K562 (cell line): ENCODE results near the gene CD79A. TPM values are rescaled to one million over a fixed set of nuclear protein-coding genes. Genes with fewer than 3 reads are reported as not detected.

Experiments used
- CBX8 ChIP-seq: fragments of 200-600 bp; sonication (generic); IDR thresholded peaks from 2 replicates; pipeline ENCODE4 v1.6.1; 2012; ENCODE audit warnings: borderline replicate concordance, mixed run types, low read depth, mild to moderate bottlenecking, moderate library complexity, mixed read lengths, low read length, control low read depth, inconsistent platforms; ENCODE audit not compliant: poor library complexity, severe bottlenecking; ENCODE audit errors: extremely low read depth
- FOXJ2 ChIP-seq: fragments of 200-800 bp; sonication (Bioruptor generic); IDR thresholded peaks from 2 replicates; pipeline ENCODE4 v1.6.1; 2016; ENCODE audit warnings: missing genetic modification characterization, missing compliant biosample characterization
- GATAD2A ChIP-seq: fragments of 450-650 bp; IDR thresholded peaks from 2 replicates; pipeline ENCODE4 v1.6.1; 2017
- GATAD2B ChIP-seq: fragments of 450-650 bp; IDR thresholded peaks from 2 replicates; pipeline ENCODE4 v1.6.1; 2017; ENCODE audit warnings: mild to moderate bottlenecking, borderline replicate concordance
- HNRNPH1 ChIP-seq: fragments of 200-400 bp; formaldehyde crosslinking; optimal IDR thresholded peaks from 2 replicates; pipeline ENCODE3; 2017; ENCODE audit warnings: low read depth, mild to moderate bottlenecking, low read length, moderate library complexity
- MCM7 ChIP-seq, 2 experiments: fragments of 450-650 bp; IDR thresholded peaks; 2 replicates each; pipeline ENCODE4 v1.6.1; 2016 to 2018
- MECOM ChIP-seq: fragments of 250-450 bp; sonication (Bioruptor Pico); IDR thresholded peaks from 2 replicates; pipeline ENCODE4 v1.8.0; 2022; ENCODE audit warnings: inconsistent platforms
- NFE2L1 ChIP-seq: fragments of 450-650 bp; IDR thresholded peaks from 2 replicates; pipeline ENCODE4 v1.6.1; 2016; ENCODE audit warnings: missing genetic modification characterization, low read depth, mild to moderate bottlenecking, missing compliant biosample characterization, moderate library complexity, borderline replicate concordance
- PURB ChIP-seq: sonication (generic); formaldehyde crosslinking; IDR thresholded peaks from 2 replicates; pipeline ENCODE4 v1.9.0; 2021; ENCODE audit warnings: low read depth, mild to moderate bottlenecking, missing genetic modification reagents
- RB1 ChIP-seq: fragments of 450-650 bp; IDR thresholded peaks from 2 replicates; pipeline ENCODE4 v1.6.1; 2017; ENCODE audit warnings: low read depth, mild to moderate bottlenecking
- RBFOX2 ChIP-seq: fragments of 200-400 bp; formaldehyde crosslinking; IDR thresholded peaks from 2 replicates; pipeline ENCODE4 v1.6.1; 2017; ENCODE audit warnings: low read depth, mild to moderate bottlenecking, low read length, moderate library complexity
- RFX7 ChIP-seq: fragments of 250-450 bp; sonication (Bioruptor Pico); IDR thresholded peaks from 2 replicates; pipeline ENCODE4 v1.5.1; 2021; ENCODE audit warnings: mild to moderate bottlenecking
- TAF9B ChIP-seq: fragments of 450-650 bp; IDR thresholded peaks from 2 replicates; pipeline ENCODE4 v1.6.1; 2018; ENCODE audit warnings: mild to moderate bottlenecking; ENCODE audit not compliant: partially characterized antibody
- TBL1XR1 ChIP-seq, 2 experiments: IDR thresholded peaks; 2 replicates each; pipeline ENCODE4 v1.6.1; 2012; ENCODE audit warnings: improper control_type of control experiment in 2 of 2, low read length in 2 of 2, mild to moderate bottlenecking in 1 of 2
- TBP ChIP-seq: optimal IDR thresholded peaks from 2 replicates; pipeline ENCODE3; 2011; ENCODE audit warnings: low read depth, low read length, improper control_type of control experiment
- TEAD2 ChIP-seq: fragments of 450-650 bp; IDR thresholded peaks from 2 replicates; pipeline ENCODE4 v1.6.1; 2016; ENCODE audit warnings: missing genetic modification characterization, control low read depth, missing compliant biosample characterization
- ZBTB7A ChIP-seq: IDR thresholded peaks from 2 replicates; pipeline ENCODE4 v1.6.1; 2011; ENCODE audit warnings: low read depth, mild to moderate bottlenecking, low read length, moderate library complexity, borderline replicate concordance; ENCODE audit not compliant: control insufficient read depth
- ZNF347 ChIP-seq: fragments of 450-650 bp; formaldehyde crosslinking; IDR thresholded peaks from 2 replicates; pipeline ENCODE4 v1.4.0; 2020; ENCODE audit warnings: low read depth, mild to moderate bottlenecking, moderate library complexity
- ZNF699 ChIP-seq: fragments of 250-450 bp; sonication (Bioruptor Pico); IDR thresholded peaks from 2 replicates; pipeline ENCODE4 v1.8.0; 2021; ENCODE audit warnings: mild to moderate bottlenecking, moderate library complexity; ENCODE audit not compliant: insufficient replicate concordance
- polyA plus RNA-seq, 8 experiments: library from polyadenylated mRNA; depleted of rRNA in 4 of 8; stranded (reverse) in 5 of 8; unstranded in 3 of 8; fragments of >200 nt; fragmentation: Nextera tagmentation in 2 of 8; fragmentation: Illumina TruSeq in 1 of 8; extraction: Ambion mirVana in 2 of 8; extraction: Trizol in 1 of 8; gene quantifications; 2 replicates each; pipeline versions ENCODE4 v1.2.1 to v1.2.3, GENCODE V29; 2011 to 2014; ENCODE audit warnings: inconsistent platforms in 1 of 8, missing spikeins in 1 of 8
- total RNA-seq, 7 experiments: library from RNA; depleted of rRNA in 6 of 7; stranded (reverse); fragments of >200 nt in 6 of 7; fragmentation: Illumina TruSeq in 2 of 7; extraction: Trizol in 2 of 7; gene quantifications; 2 replicates each; pipeline versions ENCODE4 v1.2.1 to v1.2.3, GENCODE V29; 2011 to 2021; ENCODE audit warnings: low replicate concordance in 1 of 7
- TF ChIP-seq, protein P1 (sequence below): sonication (generic); formaldehyde crosslinking; IDR thresholded peaks from 2 replicates; pipeline ENCODE4 v1.8.0; 2023; ENCODE audit warnings: missing genetic modification reagents, mild to moderate bottlenecking, borderline replicate concordance
- TF ChIP-seq, protein P2 (sequence below): fragments of 250-450 bp; sonication (Bioruptor Pico); IDR thresholded peaks from 2 replicates; pipeline ENCODE4 v1.5.0; 2021; ENCODE audit warnings: mild to moderate bottlenecking, moderate library complexity

The CD79A gene
- total and polyA plus RNA-seq, 9 of the 15 experiments (the other 6 are each of a cell fraction or from before 2014, with no cell fraction given), result 0.04 to 0.72 (median 0.17) TPM; not detected in 3

DNA sequence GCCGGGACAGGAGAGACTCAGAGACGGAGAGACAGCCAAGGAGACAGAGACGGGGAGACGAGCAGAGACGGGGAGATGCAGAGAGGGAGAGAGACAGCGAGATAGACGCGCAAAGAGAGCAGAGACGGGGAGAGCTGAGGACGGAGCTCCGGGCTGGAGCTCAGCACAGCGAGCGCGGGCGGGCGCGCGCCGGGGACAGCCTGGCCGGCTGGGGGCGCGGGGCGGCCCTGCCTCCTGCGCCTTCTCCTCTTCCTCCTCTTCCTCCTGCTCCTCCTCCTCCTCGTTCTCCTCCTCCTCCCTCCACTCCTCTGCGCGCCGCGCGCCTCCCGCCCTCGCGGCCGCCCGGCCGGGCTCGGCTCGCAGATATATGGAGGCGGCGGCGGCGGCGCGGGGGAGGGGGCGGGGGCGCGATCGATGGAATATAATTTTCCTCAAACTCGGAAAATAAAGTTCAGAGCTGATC, 51.2 kb downstream of the CD79A start, which contains the start of gene ERFL (continued):
- no peak for TF ChIP-seq HNRNPH1
- TF ChIP-seq MCM7 (IDR thresholded peaks at IDR 0.05), result no peak
- TF ChIP-seq, protein P1, sequence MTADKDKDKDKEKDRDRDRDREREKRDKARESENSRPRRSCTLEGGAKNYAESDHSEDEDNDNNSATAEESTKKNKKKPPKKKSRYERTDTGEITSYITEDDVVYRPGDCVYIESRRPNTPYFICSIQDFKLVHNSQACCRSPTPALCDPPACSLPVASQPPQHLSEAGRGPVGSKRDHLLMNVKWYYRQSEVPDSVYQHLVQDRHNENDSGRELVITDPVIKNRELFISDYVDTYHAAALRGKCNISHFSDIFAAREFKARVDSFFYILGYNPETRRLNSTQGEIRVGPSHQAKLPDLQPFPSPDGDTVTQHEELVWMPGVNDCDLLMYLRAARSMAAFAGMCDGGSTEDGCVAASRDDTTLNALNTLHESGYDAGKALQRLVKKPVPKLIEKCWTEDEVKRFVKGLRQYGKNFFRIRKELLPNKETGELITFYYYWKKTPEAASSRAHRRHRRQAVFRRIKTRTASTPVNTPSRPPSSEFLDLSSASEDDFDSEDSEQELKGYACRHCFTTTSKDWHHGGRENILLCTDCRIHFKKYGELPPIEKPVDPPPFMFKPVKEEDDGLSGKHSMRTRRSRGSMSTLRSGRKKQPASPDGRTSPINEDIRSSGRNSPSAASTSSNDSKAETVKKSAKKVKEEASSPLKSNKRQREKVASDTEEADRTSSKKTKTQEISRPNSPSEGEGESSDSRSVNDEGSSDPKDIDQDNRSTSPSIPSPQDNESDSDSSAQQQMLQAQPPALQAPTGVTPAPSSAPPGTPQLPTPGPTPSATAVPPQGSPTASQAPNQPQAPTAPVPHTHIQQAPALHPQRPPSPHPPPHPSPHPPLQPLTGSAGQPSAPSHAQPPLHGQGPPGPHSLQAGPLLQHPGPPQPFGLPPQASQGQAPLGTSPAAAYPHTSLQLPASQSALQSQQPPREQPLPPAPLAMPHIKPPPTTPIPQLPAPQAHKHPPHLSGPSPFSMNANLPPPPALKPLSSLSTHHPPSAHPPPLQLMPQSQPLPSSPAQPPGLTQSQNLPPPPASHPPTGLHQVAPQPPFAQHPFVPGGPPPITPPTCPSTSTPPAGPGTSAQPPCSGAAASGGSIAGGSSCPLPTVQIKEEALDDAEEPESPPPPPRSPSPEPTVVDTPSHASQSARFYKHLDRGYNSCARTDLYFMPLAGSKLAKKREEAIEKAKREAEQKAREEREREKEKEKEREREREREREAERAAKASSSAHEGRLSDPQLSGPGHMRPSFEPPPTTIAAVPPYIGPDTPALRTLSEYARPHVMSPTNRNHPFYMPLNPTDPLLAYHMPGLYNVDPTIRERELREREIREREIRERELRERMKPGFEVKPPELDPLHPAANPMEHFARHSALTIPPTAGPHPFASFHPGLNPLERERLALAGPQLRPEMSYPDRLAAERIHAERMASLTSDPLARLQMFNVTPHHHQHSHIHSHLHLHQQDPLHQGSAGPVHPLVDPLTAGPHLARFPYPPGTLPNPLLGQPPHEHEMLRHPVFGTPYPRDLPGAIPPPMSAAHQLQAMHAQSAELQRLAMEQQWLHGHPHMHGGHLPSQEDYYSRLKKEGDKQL, result no peak
- TF ChIP-seq CBX8, result no peak
- TF ChIP-seq ZNF347 (CRISPR knock-in tag), result no peak
- 0 out of 2 replicates have a peak, but pooled peaks have one; percentile 61 for TF ChIP-seq GATAD2A
- no peak for TF ChIP-seq TAF9B
- TF ChIP-seq GATAD2B, result peak; percentile 85; the same call in 1 of the 2 replicates
- TF ChIP-seq TEAD2, result no peak
- no peak for TF ChIP-seq MECOM (CRISPR knock-in tag)
- peak; percentile 82; the same call in 1 of the 2 replicates for TF ChIP-seq RB1
- TF ChIP-seq RFX7, result no peak
- no peak for TF ChIP-seq NFE2L1 (tag)
- TF ChIP-seq ZBTB7A, result peak; percentile 60; the same call in 1 of the 2 replicates
- TF ChIP-seq ZNF699 (CRISPR knock-in tag), result no peak
- no peak for TF ChIP-seq TBL1XR1 (IDR thresholded peaks at IDR 0.05; ENCODE audit: low read length in 2 of 2)
- TF ChIP-seq FOXJ2 (tag), result no peak
- TF ChIP-seq TBP, result peak; percentile 22
- no peak for TF ChIP-seq PURB (CRISPR knock-in tag)
- TF ChIP-seq, protein P2, sequence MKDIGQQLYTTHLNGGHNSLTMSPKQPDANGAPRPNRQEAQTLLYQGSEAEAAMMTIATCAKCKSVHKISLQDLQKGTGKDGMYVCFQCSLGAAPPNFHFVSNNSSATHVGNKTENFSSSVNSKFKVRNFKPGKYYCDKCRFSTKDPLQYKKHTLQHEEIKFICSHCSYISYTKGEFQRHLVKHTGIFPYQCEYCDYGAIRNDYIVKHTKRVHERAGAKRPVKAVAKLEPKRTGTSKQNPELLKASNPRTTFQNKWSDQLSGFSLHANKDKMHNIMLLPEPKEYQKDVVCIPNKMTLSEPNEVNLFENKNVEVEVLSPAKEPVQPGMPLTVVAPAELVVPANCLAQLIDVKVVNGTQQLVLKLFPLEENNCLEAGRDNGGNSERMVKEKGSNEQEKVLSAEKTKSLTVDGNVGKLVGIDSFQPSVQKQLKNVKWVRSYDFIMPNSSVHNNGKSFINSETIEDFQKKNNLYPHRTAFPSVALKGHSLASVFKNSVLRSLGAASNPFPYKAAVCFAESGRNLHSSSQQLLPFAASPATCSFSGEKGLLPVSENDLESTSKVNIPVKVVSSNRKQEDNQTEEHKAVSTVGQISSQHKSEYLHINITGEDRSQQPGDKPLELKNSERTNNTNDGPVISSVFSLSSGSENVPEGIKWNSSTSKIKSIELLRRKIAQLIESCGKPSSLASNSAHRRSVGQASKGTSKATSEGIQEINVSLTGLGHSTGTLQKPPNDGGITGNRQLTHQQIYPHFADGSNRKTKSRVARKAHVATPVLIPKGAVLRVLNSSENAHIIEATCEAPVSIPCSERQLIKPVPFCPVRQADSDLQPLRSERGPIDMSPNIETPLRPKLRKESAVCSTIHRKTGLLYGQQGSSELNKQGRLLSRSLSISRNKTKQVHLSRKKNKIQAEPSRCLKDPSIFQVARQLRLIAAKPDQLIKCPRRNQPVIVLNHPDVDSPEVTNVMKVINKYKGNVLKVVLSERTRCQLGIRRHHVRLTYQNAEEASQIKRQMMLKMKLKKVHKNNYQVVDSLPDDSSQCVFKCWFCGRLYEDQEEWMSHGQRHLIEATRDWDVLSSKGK (CRISPR knock-in tag), result no peak
- TF ChIP-seq RBFOX2, result peak; percentile 67
